ENCODE data around the gene NPHS1. TPM values are rescaled to one million over a fixed set of nuclear protein-coding genes. Genes with fewer than 3 reads are reported as not detected.
"Not testable (repeated sequence)": the region's sequence is repeated elsewhere in the genome, so short reads cannot be mapped to it uniquely, and the experiment has no call there.

NPHS1 gene
- total RNA-seq, 1 donor from 2014 or later, result 0.48 TPM

- no peak for DNase-seq (ENCODE audit: low spot score)
Observed at GRCh38 chr19:35816262-35816661, 36.0 kb downstream of the NPHS1 start.

GRCh38 chr19:35813043-35813890 lies 39.0 kb downstream of the NPHS1 start:
- DNase-seq (ENCODE audit: low spot score), result no peak

- no peak for DNase-seq (ENCODE audit: low spot score)
Observed at GRCh38 chr19:35812220-35813042, 39.9 kb downstream of the NPHS1 start, which contains the start of gene PRODH2. TSS of gene PRODH2 (minus strand) at chr19:35812845. CDS start at chr19:35812805, 40 bp downstream.

GRCh38 chr19:35811317-35812219 lies 40.7 kb downstream of the NPHS1 start:
- no peak for DNase-seq (ENCODE audit: low spot score)

- DNase-seq (ENCODE audit: low spot score), result no peak
Observed at GRCh38 chr19:35807633-35808032, 44.7 kb downstream of the NPHS1 start.

GRCh38 chr19:35806597-35806996 lies 45.7 kb downstream of the NPHS1 start:
- DNase-seq (ENCODE audit: low spot score), result no peak

- no peak for DNase-seq (ENCODE audit: low spot score)
Observed at GRCh38 chr19:35805526-35806102, 46.7 kb downstream of the NPHS1 start.

- DNase-seq (ENCODE audit: low spot score), result no peak
Observed at GRCh38 chr19:35801828-35802227, 50.5 kb downstream of the NPHS1 start.

- peak; percentile 62 for DNase-seq (ENCODE audit: low spot score)
Observed at GRCh38 chr19:35797663-35798062, 54.6 kb downstream of the NPHS1 start.

- no peak for DNase-seq (ENCODE audit: low spot score)
Observed at GRCh38 chr19:35796645-35797542, 55.4 kb downstream of the NPHS1 start.

- DNase-seq (ENCODE audit: low spot score), result not testable (repeated sequence)
Observed at GRCh38 chr19:35795564-35795963, 56.7 kb downstream of the NPHS1 start.

GRCh38 chr19:35793381-35794165 lies 58.7 kb downstream of the NPHS1 start:
- DNase-seq (ENCODE audit: low spot score), result no peak

GRCh38 chr19:35792888-35793287 lies 59.4 kb downstream of the NPHS1 start:
- DNase-seq (ENCODE audit: low spot score), result no peak

GRCh38 chr19:35792312-35792711 lies 60.0 kb downstream of the NPHS1 start:
- no peak for DNase-seq (ENCODE audit: low spot score)

- no peak for DNase-seq (ENCODE audit: low spot score)
Observed at GRCh38 chr19:35791814-35792279, 60.5 kb downstream of the NPHS1 start.

- DNase-seq (ENCODE audit: low spot score), result no peak
Observed at GRCh38 chr19:35790981-35791813, 61.1 kb downstream of the NPHS1 start.

GRCh38 chr19:35789978-35790944 lies 62.0 kb downstream of the NPHS1 start:
- no peak for DNase-seq (ENCODE audit: low spot score)

Measured in umbilical cord (tissue), 2 donors.